Fibroblast of peridontal ligament (primary cell): Measurements from ENCODE around the gene THSD4.

Experiments
- DNase-seq: peaks from one replicate; pipeline ENCODE4 v3.0.0-alpha.2; 2010; ENCODE audit errors: extremely low read depth

THSD4 gene

DNA sequence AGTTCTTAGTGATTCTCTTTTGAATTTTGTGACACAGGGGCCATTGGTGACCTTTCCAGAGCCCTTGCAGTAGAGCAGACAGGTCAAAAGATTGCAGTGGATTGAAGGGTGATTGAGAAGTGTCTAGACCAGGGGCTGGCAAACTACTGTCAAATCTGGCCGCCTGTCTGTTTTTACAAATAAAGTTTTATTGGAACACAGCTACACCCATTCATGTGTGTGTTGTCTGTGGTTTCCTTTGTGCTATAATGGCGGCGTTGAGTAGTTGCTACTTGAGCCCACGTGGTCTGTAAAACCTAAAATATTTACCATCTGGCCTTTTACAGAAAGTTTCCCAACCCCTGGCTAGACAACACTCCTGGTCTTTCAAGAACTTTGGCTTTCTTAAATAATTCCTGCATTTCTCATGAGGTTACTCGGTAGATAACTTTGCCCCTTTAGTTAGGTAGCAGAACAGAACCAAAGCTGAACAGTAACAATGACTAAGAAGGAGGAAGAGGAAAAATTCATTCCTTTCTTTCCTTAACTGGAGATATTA lies 430.0 kb downstream of the THSD4 start:
- DNase-seq, result no peak

GRCh38 chr15:71545923-71546322 lies 430.7 kb downstream of the THSD4 start:
- no peak for DNase-seq

GRCh38 chr15:71547011-71547410 lies 431.7 kb downstream of the THSD4 start:
- peak; percentile 39 for DNase-seq

GRCh38 chr15:71548401-71548807 lies 433.1 kb downstream of the THSD4 start:
- DNase-seq, result no peak

- DNase-seq, result no peak
Observed at GRCh38 chr15:71549091-71549490, 433.8 kb downstream of the THSD4 start.

DNA sequence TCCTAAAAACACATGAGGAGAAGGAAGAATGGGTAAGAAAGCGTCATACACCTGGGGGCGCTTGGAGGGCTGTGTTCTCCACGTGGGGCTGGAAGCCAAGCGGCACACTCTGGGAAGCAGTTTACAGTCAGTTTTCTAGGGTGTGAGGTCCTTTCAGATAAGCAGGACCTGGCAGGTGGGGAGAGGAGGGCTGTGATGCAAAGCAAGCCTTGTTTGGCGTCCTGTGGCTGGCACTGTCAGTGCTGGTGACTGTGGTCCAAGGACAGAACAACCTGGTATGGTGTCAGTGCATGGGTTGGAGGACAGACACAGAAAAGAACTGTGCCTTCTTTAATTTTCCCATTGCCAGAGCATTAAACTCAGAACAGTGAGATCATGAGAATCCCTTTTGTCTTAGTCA lies 434.4 kb downstream of the THSD4 start:
- DNase-seq, result no peak

GRCh38 chr15:71551566-71551965 lies 436.3 kb downstream of the THSD4 start:
- DNase-seq, result no peak

- peak; percentile 67 for DNase-seq
Observed at GRCh38 chr15:71559098-71559497, 443.8 kb downstream of the THSD4 start.

GRCh38 chr15:71559616-71560015 lies 444.3 kb downstream of the THSD4 start:
- DNase-seq, result no peak

DNA sequence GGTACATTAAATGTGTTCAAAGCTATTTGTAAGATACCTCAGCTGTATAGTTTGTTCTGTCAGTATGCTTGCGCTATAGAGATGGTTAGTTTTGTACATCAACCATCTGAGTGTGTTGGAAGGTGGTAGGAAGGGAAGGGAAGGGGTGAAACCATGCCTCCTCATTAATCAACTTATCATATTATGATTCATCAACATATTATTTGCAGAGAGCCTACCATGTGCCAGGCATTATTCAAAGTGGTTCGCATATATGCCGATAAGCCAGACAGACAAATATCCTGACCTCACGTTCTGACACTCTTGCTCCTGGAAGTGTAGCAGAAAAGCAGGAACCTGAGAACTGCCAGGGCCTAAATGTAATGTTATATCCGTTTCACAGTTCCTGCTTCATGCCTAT lies 447.0 kb downstream of the THSD4 start:
- DNase-seq, result no peak

GRCh38 chr15:71564217-71564616 lies 448.9 kb downstream of the THSD4 start:
- no peak for DNase-seq

DNA sequence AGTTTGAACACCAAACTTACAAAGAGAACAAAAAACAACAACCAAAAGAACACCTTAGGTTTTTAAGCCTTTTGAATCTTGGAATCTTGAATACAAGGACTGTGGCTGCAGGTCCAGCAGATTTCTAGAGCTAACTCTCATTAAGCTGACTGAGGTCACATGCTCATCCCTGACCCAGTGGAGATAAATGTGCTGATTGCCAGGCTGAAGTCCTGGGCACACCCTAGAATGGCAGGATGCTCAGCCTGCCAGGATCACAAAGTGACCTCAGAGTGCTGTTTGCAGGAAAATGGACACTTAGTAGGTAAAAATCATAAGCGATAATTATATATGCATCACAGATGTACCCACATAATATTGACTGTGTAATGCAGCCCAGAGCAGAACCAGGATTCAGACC lies 449.7 kb downstream of the THSD4 start:
- no peak for DNase-seq

DNA sequence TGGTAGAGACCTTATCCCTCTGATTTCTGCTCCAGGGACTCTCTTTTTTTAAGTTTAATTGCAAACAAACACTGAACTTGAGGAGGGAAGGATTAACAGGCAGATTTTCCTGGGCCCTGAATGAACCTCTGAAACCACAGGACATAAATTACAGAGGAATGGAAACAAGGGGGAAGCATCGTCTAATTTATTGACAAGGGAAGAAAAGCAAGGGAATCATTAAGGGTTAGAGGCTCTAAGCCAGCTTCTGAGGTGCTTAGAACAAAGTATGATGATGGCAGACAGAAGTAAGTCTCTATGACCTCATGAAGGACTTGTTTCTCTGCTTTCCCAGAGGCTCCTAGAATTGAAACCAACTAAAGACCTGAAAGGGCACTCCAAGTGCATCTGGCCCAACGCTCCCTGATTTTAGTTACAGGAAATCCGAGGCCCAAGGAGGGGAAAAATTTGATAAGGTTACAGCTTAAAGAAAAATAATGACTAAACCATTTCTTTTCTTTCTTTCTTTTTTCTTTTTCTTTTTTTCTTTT lies 450.4 kb downstream of the THSD4 start:
- DNase-seq, result no peak

DNA sequence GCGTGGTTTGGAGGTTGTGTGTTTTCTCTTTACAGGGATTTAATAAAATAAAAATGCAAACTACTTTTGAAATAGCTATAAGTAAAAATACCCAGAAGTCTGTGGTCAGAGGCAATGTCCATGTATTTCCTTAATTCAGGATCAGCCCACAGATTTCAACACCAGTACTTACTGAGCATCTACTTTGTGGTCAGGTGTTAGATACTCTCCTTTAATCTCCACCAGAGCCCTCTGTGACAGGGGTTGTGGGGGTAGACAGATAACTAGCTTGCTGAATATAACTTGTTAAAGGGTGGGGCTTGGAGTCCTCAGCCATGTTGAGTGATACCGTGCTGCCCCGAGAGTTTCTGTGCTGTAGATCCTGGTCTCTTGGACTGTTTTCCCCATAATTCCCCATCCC lies 451.0 kb downstream of the THSD4 start:
- DNase-seq, result no peak

DNA sequence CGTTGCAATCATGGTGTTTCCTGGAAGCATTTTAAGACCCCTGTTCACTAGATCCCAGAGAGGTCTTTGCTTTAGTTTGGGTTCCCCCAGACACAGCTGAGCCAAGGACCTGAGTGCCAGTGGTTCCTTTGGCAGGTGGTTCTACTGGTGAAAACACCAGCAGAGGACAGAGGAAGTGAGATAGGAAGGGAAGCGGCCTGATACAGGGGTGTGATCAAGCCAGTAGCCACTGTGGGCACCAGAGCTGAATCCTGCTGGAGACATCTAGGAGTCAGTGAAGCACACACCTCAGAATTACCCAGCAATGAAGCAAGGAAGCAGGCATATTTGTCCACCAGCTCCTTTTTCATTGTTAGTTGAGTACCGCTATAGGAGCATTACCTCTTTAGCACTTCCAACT lies 451.9 kb downstream of the THSD4 start:
- no peak for DNase-seq

DNA sequence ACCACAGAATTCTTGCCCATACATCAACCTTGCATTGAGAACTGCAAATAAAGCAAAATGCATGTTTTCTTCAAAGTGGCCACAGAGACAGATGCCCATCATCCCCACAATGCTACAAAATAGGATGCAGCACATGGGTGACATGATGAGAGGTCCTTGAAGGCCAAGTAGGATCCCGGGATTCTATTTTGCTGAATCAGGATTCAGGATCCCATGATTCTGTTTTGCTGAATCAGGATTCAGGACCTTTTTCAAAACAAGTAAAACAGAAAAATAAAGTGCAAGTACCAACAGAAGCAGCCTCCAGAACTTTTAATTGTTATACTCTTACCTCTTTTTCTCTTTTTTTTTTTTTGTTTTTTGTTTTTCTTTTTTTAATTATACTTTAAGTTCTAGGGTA lies 453.0 kb downstream of the THSD4 start:
- DNase-seq, result no peak

GRCh38 chr15:71570736-71571135 lies 455.5 kb downstream of the THSD4 start:
- DNase-seq, result no peak

DNA sequence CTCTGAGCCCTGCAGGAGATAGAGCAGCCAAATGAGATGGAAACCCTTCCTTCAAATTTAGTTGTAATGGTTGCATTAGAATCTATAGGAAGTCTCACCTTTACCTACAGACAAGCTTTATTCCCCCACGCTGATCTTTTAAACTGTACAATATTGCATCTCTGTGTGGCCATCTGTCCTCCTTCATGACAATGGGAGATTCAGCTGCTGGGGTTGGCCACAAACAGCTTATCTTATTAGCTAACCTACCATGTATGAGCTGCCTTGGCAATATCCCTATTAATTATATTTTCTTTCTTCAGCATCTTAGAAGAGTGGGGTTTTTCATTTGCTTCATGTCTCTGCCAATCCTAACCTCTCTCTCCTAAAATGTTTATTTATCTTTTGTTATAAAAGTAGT lies 456.4 kb downstream of the THSD4 start:
- DNase-seq, result no peak

DNA sequence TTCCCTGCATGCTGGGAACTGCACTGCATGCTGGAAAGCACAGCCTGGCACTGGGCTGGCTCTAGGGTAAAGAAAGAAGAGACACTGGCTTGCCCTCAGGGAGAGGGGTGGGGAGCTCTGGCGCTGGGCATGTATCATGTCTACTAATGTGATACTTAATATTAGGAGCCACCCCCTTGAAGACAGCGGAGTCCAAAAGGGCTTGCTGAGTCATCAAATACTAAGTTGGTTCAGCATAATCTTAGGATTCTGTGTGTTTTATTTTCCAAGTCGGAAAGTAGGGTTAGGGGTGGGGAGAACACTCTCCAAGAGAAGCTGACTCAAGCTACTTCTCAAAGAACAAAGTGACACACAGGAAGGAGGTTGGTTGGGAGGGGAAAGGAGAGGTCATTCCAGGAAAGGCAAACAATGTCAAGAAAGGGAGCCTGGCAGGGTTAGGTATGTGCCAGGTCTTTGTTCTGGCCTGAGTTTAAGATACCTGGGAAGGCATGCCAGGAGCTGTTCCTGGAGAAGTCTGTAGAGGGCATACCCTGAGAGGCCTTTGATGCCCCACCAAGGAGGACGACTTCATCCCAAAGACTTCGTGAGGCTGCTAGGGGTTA lies 457.3 kb downstream of the THSD4 start:
- no peak for DNase-seq

DNA sequence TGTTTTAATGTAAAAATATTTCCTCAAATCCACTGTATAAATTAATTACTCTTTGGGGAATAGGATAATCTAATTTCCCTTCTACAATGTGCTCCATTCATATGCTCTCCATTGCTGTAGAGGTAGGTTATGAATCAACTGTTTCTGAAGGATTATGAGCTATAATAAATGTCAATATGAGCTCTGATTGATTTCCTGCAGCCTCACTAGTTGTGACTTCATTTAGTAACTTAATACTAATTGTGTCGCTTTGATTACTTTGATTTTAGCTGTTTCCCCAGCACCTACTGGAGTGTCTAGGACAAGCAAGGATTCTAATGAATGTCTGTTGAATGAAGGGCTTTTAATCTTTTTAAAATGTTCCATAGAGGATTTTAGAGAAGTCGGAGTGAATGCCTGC lies 458.3 kb downstream of the THSD4 start:
- no peak for DNase-seq

- DNase-seq, result peak; percentile 41
Observed at GRCh38 chr15:71575474-71576045, 460.3 kb downstream of the THSD4 start.

- peak; percentile 29 for DNase-seq
Observed at GRCh38 chr15:71577071-71577470, 461.8 kb downstream of the THSD4 start.

- DNase-seq, result peak; percentile 37
Observed at GRCh38 chr15:71581398-71581930, 466.2 kb downstream of the THSD4 start.
